ENCODE measurements around the gene SLAMF6.
"Not testable (repeated sequence)": the region's sequence is repeated elsewhere in the genome, so short reads cannot be mapped to it uniquely, and the experiment has no call there.

Gene SLAMF6

GRCh38 chr1:160542303-160542945 lies 19.4 kb upstream of the SLAMF6 start:
- DNase-seq (ENCODE audit: low spot score) = no peak

GRCh38 chr1:160541622-160542302 lies 18.7 kb upstream of the SLAMF6 start:
- no peak for DNase-seq (ENCODE audit: low spot score)

- no peak for DNase-seq (ENCODE audit: low spot score)
Observed at GRCh38 chr1:160540859-160541233, 17.8 kb upstream of the SLAMF6 start.

GRCh38 chr1:160539990-160540858 lies 17.2 kb upstream of the SLAMF6 start:
- DNase-seq (ENCODE audit: low spot score) = no peak

- no peak for DNase-seq (ENCODE audit: low spot score)
Observed at GRCh38 chr1:160539684-160539989, 16.6 kb upstream of the SLAMF6 start.

- no peak for DNase-seq (ENCODE audit: low spot score)
Observed at GRCh38 chr1:160538985-160539651, 16.1 kb upstream of the SLAMF6 start.

- DNase-seq (ENCODE audit: low spot score) = no peak
Observed at GRCh38 chr1:160537714-160538665, 14.9 kb upstream of the SLAMF6 start.

GRCh38 chr1:160534823-160535605 lies 12.0 kb upstream of the SLAMF6 start:
- DNase-seq (ENCODE audit: low spot score) = no peak

GRCh38 chr1:160532557-160532813 lies 9.4 kb upstream of the SLAMF6 start:
- DNase-seq (ENCODE audit: low spot score) = not testable (repeated sequence)

- DNase-seq (ENCODE audit: low spot score) = not testable (repeated sequence)
Observed at GRCh38 chr1:160531809-160532556, 8.9 kb upstream of the SLAMF6 start.

GRCh38 chr1:160529401-160529952 lies 6.4 kb upstream of the SLAMF6 start:
- not testable (repeated sequence) for DNase-seq (ENCODE audit: low spot score)

GRCh38 chr1:160523789-160524188 lies 734 bp upstream of the SLAMF6 start:
- DNase-seq (ENCODE audit: low spot score) = not testable (repeated sequence)

GRCh38 chr1:160522136-160522535 lies 919 bp downstream of the SLAMF6 start:
- DNase-seq (ENCODE audit: low spot score) = no peak

GRCh38 chr1:160521554-160521953 lies 1.5 kb downstream of the SLAMF6 start:
- no peak for DNase-seq (ENCODE audit: low spot score)

GRCh38 chr1:160520999-160521398 lies 2.1 kb downstream of the SLAMF6 start:
- no peak for DNase-seq (ENCODE audit: low spot score)

GRCh38 chr1:160520582-160520981 lies 2.5 kb downstream of the SLAMF6 start:
- DNase-seq (ENCODE audit: low spot score) = no peak

- no peak for DNase-seq (ENCODE audit: low spot score)
Observed at GRCh38 chr1:160519642-160520435, 3.2 kb downstream of the SLAMF6 start.

- DNase-seq (ENCODE audit: low spot score) = not testable (repeated sequence)
Observed at GRCh38 chr1:160517519-160517918, 5.5 kb downstream of the SLAMF6 start.

- not testable (repeated sequence) for DNase-seq (ENCODE audit: low spot score)
Observed at GRCh38 chr1:160515908-160516307, 7.1 kb downstream of the SLAMF6 start.
